NT2/D1 (cell line): ENCODE measurements around the gene BTBD1.
A peak's percentile ranks its signal among the peaks of the same experiment; 100 is the strongest.
"Not testable (repeated sequence)": the region's sequence is repeated elsewhere in the genome, so short reads cannot be mapped to it uniquely, and the experiment has no call there.

Source experiments
- DNase-seq: peaks from one replicate; pipeline ENCODE4 v3.0.0-alpha.2; 2011; ENCODE audit warnings: low read depth, low spot score
- H3K27me3 ChIP-seq: 2 replicates; pipeline ENCODE4 v1.6.0; 2011; ENCODE audit warnings: mild to moderate bottlenecking; ENCODE audit not compliant: insufficient read length, insufficient read depth
- H3K36me3 ChIP-seq: 2 replicates; pipeline ENCODE4 v1.6.1; 2011; ENCODE audit warnings: mild to moderate bottlenecking, low read length, mixed read lengths; ENCODE audit not compliant: insufficient read depth, insufficient read length
- H3K4me1 ChIP-seq: 2 replicates; pipeline ENCODE4 v1.5.1; 2011; ENCODE audit not compliant: insufficient read depth, insufficient read length
- H3K4me3 ChIP-seq: 2 replicates; pipeline ENCODE4 v1.5.1; 2011; ENCODE audit warnings: low read depth; ENCODE audit not compliant: insufficient read length
- H3K9ac ChIP-seq: 2 replicates; pipeline ENCODE4 v1.6.0; 2011; ENCODE audit warnings: low read depth; ENCODE audit not compliant: insufficient read length
- H3K9me3 ChIP-seq: 2 replicates; pipeline ENCODE4 v1.5.1; 2011; ENCODE audit warnings: mild to moderate bottlenecking, low read length; ENCODE audit not compliant: insufficient read depth
- SUZ12 ChIP-seq: IDR thresholded peaks from 2 replicates; pipeline ENCODE4 v1.6.1; 2011; ENCODE audit not compliant: insufficient read length, insufficient read depth; ENCODE audit errors: extremely low read depth
- YY1 ChIP-seq: IDR thresholded peaks from 2 replicates; pipeline ENCODE4 v1.6.1; 2011; ENCODE audit not compliant: insufficient read length, insufficient read depth
- ZNF274 ChIP-seq: IDR thresholded peaks from 2 replicates; pipeline ENCODE4 v1.6.1; 2011; ENCODE audit warnings: mild to moderate bottlenecking, low read depth, low read length

Gene BTBD1

GRCh38 chr15:83081256-83082014 lies 14.4 kb upstream of the BTBD1 start:
- TF ChIP-seq ZNF274 (no peak), SUZ12 (no peak), YY1 (no peak)
- H3K4me1 ChIP-seq = peaks cover 2% of the 10 kb centered on the region
- H3K9ac ChIP-seq = no peak overlapping the region
- H3K4me3 ChIP-seq = no peak overlapping the region
- DNase-seq = no peak
- no peaks in the 10 kb centered on the region for H3K36me3 ChIP-seq
- H3K27me3 ChIP-seq = no peaks in the 10 kb centered on the region
- no peaks in the 10 kb centered on the region for H3K9me3 ChIP-seq

- H3K36me3 ChIP-seq = no peaks in the 10 kb centered on the region
- TF ChIP-seq YY1 (no peak), ZNF274 (no peak), SUZ12 (no peak)
- H3K4me3 ChIP-seq = no peak overlapping the region
- H3K9ac ChIP-seq = no peak overlapping the region
- peaks cover 10% of the 10 kb centered on the region for H3K9me3 ChIP-seq
- H3K4me1 ChIP-seq = peaks cover 2% of the 10 kb centered on the region
- no peaks in the 10 kb centered on the region for H3K27me3 ChIP-seq
- DNase-seq = no peak
Measured at GRCh38 chr15:83078712-83079111, 11.7 kb upstream of the BTBD1 start.

GRCh38 chr15:83077491-83078230 lies 10.6 kb upstream of the BTBD1 start:
- Histone ChIP-seq H3K9me3 (peaks cover 18% of the 10 kb centered on the region), H3K27me3 (no peaks in the 10 kb centered on the region), H3K4me3 (no peak overlapping the region), H3K4me1 (peaks cover 2% of the 10 kb centered on the region), H3K36me3 (no peaks in the 10 kb centered on the region), H3K9ac (no peak overlapping the region)
- TF ChIP-seq ZNF274 = no peak
- no peak for TF ChIP-seq YY1
- TF ChIP-seq SUZ12 = no peak
- no peak for DNase-seq

- DNase-seq, H3K4me1 ChIP-seq, H3K4me3 ChIP-seq, H3K9ac ChIP-seq, H3K36me3 ChIP-seq, H3K27me3 ChIP-seq: not testable (repeated sequence)
- H3K9me3 ChIP-seq = peaks cover 20% of the 10 kb centered on the region
Measured at GRCh38 chr15:83069211-83069642, 2.2 kb upstream of the BTBD1 start.

- peak overlapping the region; percentile 95 for H3K9ac ChIP-seq
- H3K4me3 ChIP-seq = no peak overlapping the region
- no peak for DNase-seq
- peaks cover 5% of the 10 kb centered on the region for H3K4me1 ChIP-seq
- H3K27me3 ChIP-seq = no peaks in the 10 kb centered on the region
- H3K36me3 ChIP-seq = peaks cover 18% of the 10 kb centered on the region
- H3K9me3 ChIP-seq = peaks cover 10% of the 10 kb centered on the region
- no peak for TF ChIP-seq ZNF274
Measured at GRCh38 chr15:83068054-83068453, 1.0 kb upstream of the BTBD1 start.

- H3K9ac ChIP-seq = peak overlapping the region; percentile 95
- peaks cover 5% of the 10 kb centered on the region for H3K4me1 ChIP-seq
- H3K4me3 ChIP-seq = peak overlapping the region; percentile 90
- H3K9me3 ChIP-seq = peaks cover 8% of the 10 kb centered on the region; the same call in 1 of the 2 replicates
- no peak for DNase-seq
- H3K27me3 ChIP-seq = no peaks in the 10 kb centered on the region
- TF ChIP-seq SUZ12 = no peak
- peaks cover 23% of the 10 kb centered on the region for H3K36me3 ChIP-seq
Measured at GRCh38 chr15:83067638-83067962, 548 bp upstream of the BTBD1 start.

GRCh38 chr15:83066034-83066733 lies 868 bp downstream of the BTBD1 start:
- TF ChIP-seq SUZ12 (no peak), YY1 (no peak), ZNF274 (no peak)
- peaks cover 5% of the 10 kb centered on the region for H3K4me1 ChIP-seq
- peak overlapping the region; percentile 95 for H3K9ac ChIP-seq
- no peak for DNase-seq
- H3K9me3 ChIP-seq = peaks cover 8% of the 10 kb centered on the region; the same call in 1 of the 2 replicates
- H3K27me3 ChIP-seq = no peaks in the 10 kb centered on the region
- peaks cover 36% of the 10 kb centered on the region for H3K36me3 ChIP-seq
- peak overlapping the region; percentile 90 for H3K4me3 ChIP-seq
